ENCODE measurements around the gene WDR72. TPM values are rescaled to one million over a fixed set of nuclear protein-coding genes. Genes with fewer than 3 reads are reported as not detected.

The WDR72 gene
- total and polyA plus RNA-seq, 5 donors from 2014 or later: not detected

DNA sequence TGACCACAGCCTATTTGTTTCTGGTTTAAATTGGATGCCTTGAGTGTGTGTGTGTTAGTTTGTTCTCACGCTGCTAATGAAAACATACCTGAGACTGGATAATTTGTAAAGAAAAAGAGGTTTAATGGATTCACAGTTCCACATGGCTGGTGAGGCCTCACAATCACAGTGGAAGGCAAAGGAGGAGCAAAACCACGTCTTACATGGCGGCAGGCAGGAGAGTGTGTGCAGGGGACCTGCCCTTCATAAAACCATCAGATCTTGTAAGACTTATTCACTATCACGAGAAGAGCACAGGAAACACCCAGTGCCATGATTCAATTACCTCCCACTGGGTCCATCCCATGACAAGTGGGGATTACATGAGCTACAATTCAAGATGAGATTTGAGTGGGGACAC, 260.5 kb downstream of the WDR72 start:
- no peaks in the 10 kb centered on the region for H3K36me3 Mint-ChIP-seq

DNA sequence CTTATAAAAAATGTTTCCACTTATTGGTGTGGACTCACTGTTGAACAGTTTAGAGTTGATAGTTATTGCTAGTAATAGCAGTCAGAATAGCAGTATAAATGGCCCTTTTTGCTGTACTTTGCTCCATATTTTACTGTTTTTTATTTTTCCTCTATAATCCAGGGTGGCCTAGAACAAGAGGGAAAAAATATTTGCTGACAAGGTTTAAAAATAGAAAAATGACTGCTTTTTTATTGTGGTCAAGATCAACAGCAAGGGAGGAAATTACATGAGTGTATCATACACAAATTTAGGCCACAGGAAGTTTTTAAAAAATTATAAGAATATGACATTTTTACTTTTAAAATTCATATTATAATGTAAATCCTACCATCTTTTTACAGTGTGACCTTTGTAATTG, 269.1 kb downstream of the WDR72 start:
- no peak overlapping the region for H3K4me3 ChIP-seq (ENCODE audit: low read depth, low read length)
- H3K4me3 Mint-ChIP-seq: no peak overlapping the region
- H3K4me1 ChIP-seq (ENCODE audit: control insufficient read depth, insufficient read depth, low read length, poor library complexity, severe bottlenecking): no peaks in the 10 kb centered on the region
- H3K36me3 ChIP-seq (ENCODE audit: control insufficient read depth, insufficient read depth, low read length): no peaks in the 10 kb centered on the region
- H3K27me3 ChIP-seq (ENCODE audit: control insufficient read depth, insufficient read depth, low read length): no peaks in the 10 kb centered on the region
- no peaks in the 10 kb centered on the region for H3K36me3 Mint-ChIP-seq
- no peak overlapping the region for H3K27ac ChIP-seq (ENCODE audit: insufficient read depth, low read length, poor library complexity, severe bottlenecking)
- H3K4me1 Mint-ChIP-seq: no peaks in the 10 kb centered on the region
- ATAC-seq (ENCODE audit: low read depth in 2 of 2): no peak
- no peaks in the 10 kb centered on the region for H3K9me3 ChIP-seq (ENCODE audit: control insufficient read depth in 2 of 2, low read length in 2 of 2)
- peaks cover 13% of the 10 kb centered on the region for H3K27me3 Mint-ChIP-seq
- H3K27ac Mint-ChIP-seq: no peak overlapping the region
- H3K9me3 Mint-ChIP-seq: peaks cover 0 to 3% (median 0%) of the 10 kb centered on the region in 7 donors
- no peak for DNase-seq

More for the DNA sequence above, 260.5 kb downstream of the WDR72 start:
- H3K27ac Mint-ChIP-seq: no peak overlapping the region
- Histone ChIP-seq H3K27ac (ENCODE audit: insufficient read depth, low read length, poor library complexity, severe bottlenecking) (no peak overlapping the region), H3K4me1 (ENCODE audit: control insufficient read depth, insufficient read depth, low read length, poor library complexity, severe bottlenecking) (no peaks in the 10 kb centered on the region), H3K9me3 (ENCODE audit: control insufficient read depth in 2 of 2, low read length in 2 of 2) (no peaks in the 10 kb centered on the region), H3K36me3 (ENCODE audit: control insufficient read depth, insufficient read depth, low read length) (no peaks in the 10 kb centered on the region), H3K4me3 (ENCODE audit: low read depth, low read length) (no peak overlapping the region), H3K27me3 (ENCODE audit: control insufficient read depth, insufficient read depth, low read length) (no peaks in the 10 kb centered on the region)
- DNase-seq (no peak), ATAC-seq (ENCODE audit: low read depth in 2 of 2) (no peak)
- no peaks in the 10 kb centered on the region for H3K27me3 Mint-ChIP-seq
- H3K9me3 Mint-ChIP-seq: peaks cover 0 to 5% (median 0%) of the 10 kb centered on the region in 7 donors
- H3K4me3 Mint-ChIP-seq: no peak overlapping the region
- H3K4me1 Mint-ChIP-seq: no peaks in the 10 kb centered on the region

GRCh38 chr15:53482055-53482454, 277.4 kb downstream of the WDR72 start:
- Mint-ChIP-seq H3K27me3 (no peaks in the 10 kb centered on the region), H3K27ac (no peak overlapping the region), H3K4me1 (no peaks in the 10 kb centered on the region), H3K36me3 (no peaks in the 10 kb centered on the region), H3K9me3 (peaks cover 0 to 1% (median 0%) of the 10 kb centered on the region in 7 donors), H3K4me3 (no peak overlapping the region)
- no peak overlapping the region for H3K27ac ChIP-seq (ENCODE audit: insufficient read depth, low read length, poor library complexity, severe bottlenecking)
- H3K4me3 ChIP-seq (ENCODE audit: low read depth, low read length): no peak overlapping the region
- DNase-seq (no peak), ATAC-seq (ENCODE audit: low read depth in 2 of 2) (no peak)
- no peaks in the 10 kb centered on the region for H3K36me3 ChIP-seq (ENCODE audit: control insufficient read depth, insufficient read depth, low read length)
- no peaks in the 10 kb centered on the region for H3K4me1 ChIP-seq (ENCODE audit: control insufficient read depth, insufficient read depth, low read length, poor library complexity, severe bottlenecking)
- H3K9me3 ChIP-seq (ENCODE audit: control insufficient read depth in 2 of 2, low read length in 2 of 2): no peaks in the 10 kb centered on the region
- H3K27me3 ChIP-seq (ENCODE audit: control insufficient read depth, insufficient read depth, low read length): no peaks in the 10 kb centered on the region

- Histone ChIP-seq H3K36me3 (ENCODE audit: control insufficient read depth, insufficient read depth, low read length) (no peaks in the 10 kb centered on the region), H3K9me3 (ENCODE audit: control insufficient read depth in 2 of 2, low read length in 2 of 2) (no peaks in the 10 kb centered on the region), H3K27me3 (ENCODE audit: control insufficient read depth, insufficient read depth, low read length) (no peaks in the 10 kb centered on the region), H3K4me3 (ENCODE audit: low read depth, low read length) (no peak overlapping the region), H3K4me1 (ENCODE audit: control insufficient read depth, insufficient read depth, low read length, poor library complexity, severe bottlenecking) (no peaks in the 10 kb centered on the region), H3K27ac (ENCODE audit: insufficient read depth, low read length, poor library complexity, severe bottlenecking) (no peak overlapping the region)
- DNase-seq: no peak
- H3K9me3 Mint-ChIP-seq: no peaks in the 10 kb centered on the region
- no peak for ATAC-seq (ENCODE audit: low read depth in 2 of 2)
- no peaks in the 10 kb centered on the region for H3K4me1 Mint-ChIP-seq
- no peak overlapping the region for H3K27ac Mint-ChIP-seq
- no peaks in the 10 kb centered on the region for H3K36me3 Mint-ChIP-seq
- peak overlapping the region in 1 of 4 donors; percentile 35 for H3K4me3 Mint-ChIP-seq
- no peaks in the 10 kb centered on the region for H3K27me3 Mint-ChIP-seq
Measured at GRCh38 chr15:53477981-53478766, 281.3 kb downstream of the WDR72 start.

DNA sequence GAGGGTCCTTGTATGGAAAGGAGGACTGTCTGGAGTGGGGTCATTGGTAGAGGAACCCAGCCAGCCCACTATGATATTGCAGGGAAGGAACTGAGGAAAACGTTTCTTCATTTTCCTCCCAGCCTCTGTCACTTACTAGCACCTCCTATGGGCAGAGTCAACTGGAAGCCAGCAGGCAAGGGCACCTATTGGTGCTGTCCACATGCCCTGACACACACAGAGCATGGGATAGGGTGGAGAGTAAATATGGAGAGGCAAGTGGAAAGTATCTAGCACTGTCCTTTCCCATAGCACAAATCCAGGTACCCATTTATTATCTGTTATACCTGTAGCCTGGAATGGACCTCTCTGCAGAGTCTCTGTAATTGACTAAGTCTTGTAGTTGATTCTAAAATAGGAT, 285.6 kb downstream of the WDR72 start:
- no peak for ATAC-seq (ENCODE audit: low read depth in 2 of 2)
- no peaks in the 10 kb centered on the region for H3K36me3 ChIP-seq (ENCODE audit: control insufficient read depth, insufficient read depth, low read length)
- no peaks in the 10 kb centered on the region for H3K4me1 ChIP-seq (ENCODE audit: control insufficient read depth, insufficient read depth, low read length, poor library complexity, severe bottlenecking)
- no peak overlapping the region for H3K4me3 ChIP-seq (ENCODE audit: low read depth, low read length)
- no peak for DNase-seq
- Mint-ChIP-seq H3K9me3 (peaks cover 0 to 7% (median 2%) of the 10 kb centered on the region in 7 donors), H3K4me1 (no peaks in the 10 kb centered on the region), H3K27ac (no peak overlapping the region), H3K36me3 (no peaks in the 10 kb centered on the region), H3K27me3 (no peaks in the 10 kb centered on the region), H3K4me3 (no peak overlapping the region)
- H3K27me3 ChIP-seq (ENCODE audit: control insufficient read depth, insufficient read depth, low read length): no peaks in the 10 kb centered on the region
- no peak overlapping the region for H3K27ac ChIP-seq (ENCODE audit: insufficient read depth, low read length, poor library complexity, severe bottlenecking)
- H3K9me3 ChIP-seq (ENCODE audit: control insufficient read depth in 2 of 2, low read length in 2 of 2): no peaks in the 10 kb centered on the region

DNA sequence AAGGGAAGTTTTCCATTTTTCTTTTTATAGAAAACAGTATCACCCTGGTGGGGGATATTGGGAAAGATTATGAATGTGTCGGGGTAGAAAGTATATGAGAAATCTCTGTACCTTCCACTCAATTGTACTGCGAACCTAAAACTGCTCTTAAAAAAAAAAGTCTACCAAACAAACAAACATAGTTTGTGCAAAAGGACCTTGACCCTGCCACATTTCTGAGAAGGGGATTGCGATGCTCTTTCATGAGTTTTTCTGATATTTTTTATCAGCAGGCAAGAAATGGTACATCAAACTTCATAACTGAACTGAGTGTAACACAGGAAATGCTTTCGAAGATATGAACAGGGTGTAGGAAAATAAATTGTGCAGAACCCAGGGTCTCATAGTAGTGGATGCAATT, 286.0 kb downstream of the WDR72 start:
- ATAC-seq (ENCODE audit: low read depth in 2 of 2): no peak
- Mint-ChIP-seq H3K27me3 (no peaks in the 10 kb centered on the region), H3K4me3 (no peak overlapping the region), H3K36me3 (no peaks in the 10 kb centered on the region), H3K9me3 (peaks cover 0 to 7% (median 3%) of the 10 kb centered on the region in 7 donors), H3K27ac (no peak overlapping the region), H3K4me1 (no peaks in the 10 kb centered on the region)
- no peaks in the 10 kb centered on the region for H3K9me3 ChIP-seq (ENCODE audit: control insufficient read depth in 2 of 2, low read length in 2 of 2)
- H3K4me1 ChIP-seq (ENCODE audit: control insufficient read depth, insufficient read depth, low read length, poor library complexity, severe bottlenecking): no peaks in the 10 kb centered on the region
- no peak for DNase-seq
- H3K27ac ChIP-seq (ENCODE audit: insufficient read depth, low read length, poor library complexity, severe bottlenecking): no peak overlapping the region
- H3K27me3 ChIP-seq (ENCODE audit: control insufficient read depth, insufficient read depth, low read length): no peaks in the 10 kb centered on the region
- no peaks in the 10 kb centered on the region for H3K36me3 ChIP-seq (ENCODE audit: control insufficient read depth, insufficient read depth, low read length)
- H3K4me3 ChIP-seq (ENCODE audit: low read depth, low read length): no peak overlapping the region

DNA sequence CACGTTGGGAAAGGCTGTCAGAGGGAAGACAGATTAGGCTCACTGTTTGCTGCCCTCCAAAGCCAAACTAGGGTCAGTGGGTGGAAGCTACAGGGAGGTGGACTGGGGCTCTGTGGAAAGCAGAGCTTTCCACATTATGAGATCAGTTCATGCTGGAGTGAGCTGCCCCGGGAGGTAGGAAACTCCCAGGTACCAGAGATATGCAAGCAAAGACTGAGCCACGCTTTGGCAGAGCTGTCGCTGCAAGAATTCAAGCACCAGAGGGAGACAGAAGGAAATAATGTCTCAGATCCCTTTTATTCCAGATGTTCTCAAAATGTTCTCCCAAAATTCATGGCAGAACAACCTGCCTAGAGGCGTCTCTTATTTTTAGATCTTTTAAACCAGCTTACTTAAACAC, 286.6 kb downstream of the WDR72 start:
- no peaks in the 10 kb centered on the region for H3K27me3 Mint-ChIP-seq
- Histone ChIP-seq H3K4me1 (ENCODE audit: control insufficient read depth, insufficient read depth, low read length, poor library complexity, severe bottlenecking) (no peaks in the 10 kb centered on the region), H3K4me3 (ENCODE audit: low read depth, low read length) (no peak overlapping the region), H3K9me3 (ENCODE audit: control insufficient read depth in 2 of 2, low read length in 2 of 2) (no peaks in the 10 kb centered on the region), H3K27ac (ENCODE audit: insufficient read depth, low read length, poor library complexity, severe bottlenecking) (no peak overlapping the region), H3K36me3 (ENCODE audit: control insufficient read depth, insufficient read depth, low read length) (no peaks in the 10 kb centered on the region), H3K27me3 (ENCODE audit: control insufficient read depth, insufficient read depth, low read length) (no peaks in the 10 kb centered on the region)
- H3K36me3 Mint-ChIP-seq: no peaks in the 10 kb centered on the region
- ATAC-seq (ENCODE audit: low read depth in 2 of 2) (no peak), DNase-seq (no peak)
- peaks cover 0 to 7% (median 3%) of the 10 kb centered on the region in 7 donors for H3K9me3 Mint-ChIP-seq
- no peaks in the 10 kb centered on the region for H3K4me1 Mint-ChIP-seq
- no peak overlapping the region for H3K4me3 Mint-ChIP-seq
- no peak overlapping the region for H3K27ac Mint-ChIP-seq

DNA sequence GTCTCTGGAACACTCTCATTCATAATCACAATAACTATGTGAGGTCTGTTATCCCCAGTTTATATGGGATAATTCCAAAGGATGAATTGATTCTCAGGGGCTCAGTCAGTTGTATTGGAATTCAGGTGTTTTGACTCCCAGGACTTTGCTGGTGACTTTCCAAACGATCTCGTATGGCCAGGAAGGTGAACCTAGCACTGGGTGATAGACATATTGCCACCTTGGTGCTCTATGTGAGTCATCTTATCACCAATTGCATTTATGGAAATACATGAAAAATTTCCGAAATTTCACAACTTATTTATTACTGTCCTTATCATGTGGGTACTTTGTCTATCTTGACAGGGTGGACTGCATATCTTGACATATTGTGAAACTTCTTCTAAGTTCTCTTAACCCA, 287.3 kb downstream of the WDR72 start:
- Histone ChIP-seq H3K36me3 (ENCODE audit: control insufficient read depth, insufficient read depth, low read length) (no peaks in the 10 kb centered on the region), H3K4me1 (ENCODE audit: control insufficient read depth, insufficient read depth, low read length, poor library complexity, severe bottlenecking) (no peaks in the 10 kb centered on the region), H3K4me3 (ENCODE audit: low read depth, low read length) (no peak overlapping the region), H3K27me3 (ENCODE audit: control insufficient read depth, insufficient read depth, low read length) (no peaks in the 10 kb centered on the region), H3K9me3 (ENCODE audit: control insufficient read depth in 2 of 2, low read length in 2 of 2) (no peaks in the 10 kb centered on the region), H3K27ac (ENCODE audit: insufficient read depth, low read length, poor library complexity, severe bottlenecking) (no peak overlapping the region)
- no peaks in the 10 kb centered on the region for H3K27me3 Mint-ChIP-seq
- H3K27ac Mint-ChIP-seq: no peak overlapping the region
- no peak for DNase-seq
- no peaks in the 10 kb centered on the region for H3K4me1 Mint-ChIP-seq
- H3K9me3 Mint-ChIP-seq: peaks cover 0 to 7% (median 3%) of the 10 kb centered on the region in 7 donors
- H3K36me3 Mint-ChIP-seq: no peaks in the 10 kb centered on the region
- ATAC-seq (ENCODE audit: low read depth in 2 of 2): no peak
- no peak overlapping the region for H3K4me3 Mint-ChIP-seq

All from CD4-positive, CD25-positive, alpha-beta regulatory T cell (primary cell).